ENCODE measurements around the gene ZNF821.
"Not testable (repeated sequence)": the region's sequence is repeated elsewhere in the genome, so short reads cannot be mapped to it uniquely, and the experiment has no call there.

Gene ZNF821

DNA sequence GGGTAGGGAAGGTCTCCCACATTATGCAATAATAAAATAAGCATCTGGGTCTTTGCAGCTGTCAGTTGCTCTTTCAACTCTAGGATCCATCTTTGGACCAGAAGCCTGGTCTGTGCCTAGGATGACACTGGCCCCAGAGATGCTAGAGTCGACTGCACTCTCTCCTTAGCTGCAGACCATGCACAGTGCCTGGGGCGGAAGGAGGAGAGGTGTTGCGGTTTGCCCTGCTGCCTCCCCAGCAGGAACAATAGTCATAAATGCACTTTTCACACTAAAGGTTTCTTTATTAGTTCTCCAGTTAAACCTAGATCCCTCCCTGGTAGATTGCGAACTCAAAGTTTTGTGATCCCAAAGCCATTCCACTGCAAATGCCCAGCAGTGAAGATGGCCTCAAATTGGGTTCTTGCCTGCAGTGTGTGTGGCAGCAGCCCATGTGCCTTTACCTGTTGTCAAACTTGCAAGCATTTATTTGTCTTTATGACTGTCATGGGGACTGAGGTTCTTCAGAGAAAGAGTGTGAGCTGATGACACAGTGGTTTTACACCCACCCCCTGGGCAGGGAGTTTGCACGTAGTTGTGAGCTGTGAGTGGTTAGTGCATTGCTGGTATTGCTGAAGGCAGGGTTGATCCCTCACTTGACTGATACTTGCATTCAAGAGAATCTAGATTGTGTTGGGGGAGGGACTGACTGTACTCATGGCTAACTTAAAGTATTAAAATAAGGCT lies 27.9 kb downstream of the ZNF821 start:
- no peak for DNase-seq

DNA sequence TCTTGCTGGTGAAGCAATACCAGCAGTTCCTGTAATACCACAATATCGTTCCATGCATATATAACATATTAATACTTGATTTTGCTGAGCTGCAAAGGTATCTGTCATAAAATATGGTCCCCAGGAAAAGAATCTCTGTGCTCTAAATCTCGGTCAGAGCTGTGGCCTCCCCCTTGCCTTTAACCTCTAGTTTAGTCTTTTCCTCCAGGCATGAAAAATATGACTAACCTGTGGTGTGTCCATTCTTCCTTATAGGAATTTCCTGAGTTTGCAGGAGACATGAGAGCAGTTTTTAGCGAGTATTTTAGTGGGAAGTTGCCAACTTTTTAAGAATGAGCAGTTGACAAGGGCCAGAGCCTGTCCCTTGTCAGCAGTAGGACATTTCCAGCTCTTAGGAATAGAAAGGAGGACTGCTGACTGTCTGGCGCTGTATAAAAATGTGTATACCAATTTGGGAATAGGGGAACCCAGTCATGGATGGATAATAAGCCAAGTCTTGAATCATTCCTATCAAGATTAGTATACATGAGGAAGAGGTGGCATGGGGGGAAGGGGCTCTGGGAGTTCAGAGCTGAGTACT lies 29.5 kb downstream of the ZNF821 start:
- no peak for DNase-seq

DNA sequence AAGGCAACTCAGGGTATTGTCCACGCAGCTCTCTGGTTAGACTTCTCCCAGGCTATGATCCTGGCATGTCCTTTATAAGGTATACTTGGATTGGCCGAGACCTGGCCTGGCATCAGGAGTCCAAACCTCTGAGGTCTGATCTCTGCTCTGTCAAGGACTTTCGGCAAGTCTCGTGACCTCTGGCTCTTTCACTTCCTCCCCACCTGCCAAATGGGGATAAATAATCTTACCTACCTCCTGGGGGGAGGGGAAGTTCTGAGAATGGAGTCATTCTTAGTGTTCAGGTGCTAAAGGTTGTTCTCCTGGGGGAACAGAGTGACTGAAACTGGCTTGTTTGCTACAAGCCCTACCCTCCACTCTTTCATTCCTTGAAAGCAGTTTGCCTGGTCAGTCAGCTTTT lies 30.6 kb downstream of the ZNF821 start:
- DNase-seq: no peak

DNA sequence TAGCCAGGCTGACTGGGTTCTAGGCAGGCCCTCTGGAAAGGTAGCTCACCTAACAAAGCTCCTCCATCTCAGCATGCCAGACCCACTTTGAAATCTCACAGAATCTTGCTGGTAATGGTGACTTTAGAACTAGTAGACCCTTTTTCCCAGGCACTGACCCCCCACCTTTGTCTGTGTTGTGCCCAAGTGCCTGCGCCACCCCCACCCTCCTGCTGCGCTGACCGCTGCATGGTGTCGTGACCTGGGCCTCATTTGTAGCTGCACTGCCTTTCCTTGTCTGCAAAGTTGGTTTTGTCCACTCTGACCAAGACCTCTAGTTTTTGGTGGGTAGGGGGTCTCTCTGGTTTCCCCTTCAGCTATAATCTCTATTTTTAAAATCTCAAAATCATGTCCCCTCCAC lies 31.4 kb downstream of the ZNF821 start:
- no peak for DNase-seq

DNA sequence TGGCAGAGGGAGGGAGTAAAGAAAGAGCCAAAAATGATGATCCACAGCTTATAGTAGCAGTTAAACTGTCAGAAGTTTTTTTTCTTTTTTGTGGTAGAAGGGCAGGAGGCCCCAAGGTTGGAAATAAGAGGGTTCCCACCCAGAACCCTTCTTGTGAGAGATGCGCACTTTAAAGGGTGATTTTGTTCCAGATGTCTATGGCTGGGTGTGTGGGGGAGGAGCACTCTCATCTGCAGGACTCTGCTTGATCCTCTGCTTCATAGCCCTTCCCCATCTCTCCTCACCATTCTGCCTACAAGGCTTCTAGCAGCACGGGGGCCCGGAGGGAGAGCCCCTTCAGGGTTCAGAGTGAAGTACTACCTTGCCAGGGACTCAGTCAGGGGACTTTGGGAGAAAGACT lies 31.8 kb downstream of the ZNF821 start:
- DNase-seq: no peak

DNA sequence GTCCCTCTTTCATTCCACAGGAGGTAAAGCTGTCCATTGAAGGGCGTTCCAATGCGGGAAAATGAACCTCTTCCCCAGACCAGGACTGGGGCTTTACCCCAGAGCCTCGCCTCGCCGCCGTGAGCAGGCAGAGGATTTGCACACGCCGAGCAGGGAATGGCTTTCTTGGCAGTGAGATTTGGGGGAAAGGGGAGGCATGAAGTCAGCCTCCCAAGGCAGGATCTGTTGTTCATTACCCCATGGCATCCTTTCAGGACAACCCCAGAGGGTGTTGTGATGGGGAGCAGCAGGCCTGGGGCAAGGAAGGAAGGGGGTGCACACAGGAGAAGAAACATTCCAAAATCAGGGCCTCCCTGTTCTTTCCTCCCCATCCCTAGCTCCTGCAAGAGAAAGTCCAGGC lies 32.2 kb downstream of the ZNF821 start:
- no peak for DNase-seq

DNA sequence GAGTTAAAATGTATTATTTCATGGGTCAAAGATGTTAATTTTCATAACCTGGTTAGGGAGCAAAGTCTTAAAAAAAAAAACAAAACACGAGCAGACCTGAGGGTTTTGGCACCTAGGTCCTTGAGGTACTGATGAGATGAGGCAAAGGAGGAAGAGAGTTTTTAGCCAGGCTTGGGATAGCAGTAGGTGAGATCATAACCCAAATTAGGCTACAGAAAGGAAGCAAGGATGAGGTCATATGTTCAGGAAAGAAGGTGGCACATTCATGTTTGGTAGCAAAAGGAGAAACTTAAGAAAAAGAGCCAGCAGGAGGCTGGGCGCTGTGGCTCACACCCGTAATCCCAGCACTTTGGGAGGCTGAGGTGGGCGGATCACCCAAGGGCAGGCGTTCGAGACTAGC lies 35.4 kb downstream of the ZNF821 start:
- DNase-seq: no peak

DNA sequence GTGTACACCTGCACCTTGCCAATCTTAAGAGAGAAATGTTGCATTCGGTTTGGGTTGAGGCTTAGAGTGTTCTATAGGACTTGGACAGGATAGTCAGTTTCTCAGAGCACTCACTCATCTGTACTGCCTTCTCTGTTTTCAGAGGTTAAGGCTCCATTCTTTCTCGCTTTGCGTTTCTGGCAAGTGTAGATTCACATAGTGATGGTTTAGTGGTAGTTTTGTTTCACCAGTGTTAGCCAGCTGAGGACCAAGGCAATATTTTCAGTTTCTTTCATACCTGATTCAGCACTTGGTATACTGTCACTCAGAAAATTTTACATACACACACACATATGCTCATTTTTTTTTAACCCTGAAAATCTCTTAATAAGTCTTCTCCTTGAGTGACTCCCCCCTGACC lies 36.9 kb downstream of the ZNF821 start:
- no peak for DNase-seq

DNA sequence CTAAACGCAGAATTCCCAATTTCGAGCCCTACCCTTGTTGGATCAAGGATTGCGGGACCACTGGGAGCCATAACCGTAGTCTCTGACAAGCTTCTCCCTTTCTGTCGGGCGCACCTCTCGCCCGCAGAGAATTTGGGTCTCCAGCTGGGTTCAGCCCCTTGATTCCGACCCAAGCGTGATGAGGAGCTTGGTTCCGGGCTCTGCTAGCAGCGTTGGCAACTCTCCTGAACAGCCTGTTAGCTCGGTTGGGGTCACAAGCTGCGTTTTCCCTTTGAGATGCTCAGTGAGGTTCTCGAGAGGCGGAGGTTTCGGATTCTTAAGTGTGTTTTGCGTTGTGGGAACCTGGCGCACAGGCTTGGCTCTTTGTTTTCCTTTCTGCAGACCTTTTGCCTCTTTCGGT lies 37.6 kb downstream of the ZNF821 start:
- no peak for DNase-seq

DNA sequence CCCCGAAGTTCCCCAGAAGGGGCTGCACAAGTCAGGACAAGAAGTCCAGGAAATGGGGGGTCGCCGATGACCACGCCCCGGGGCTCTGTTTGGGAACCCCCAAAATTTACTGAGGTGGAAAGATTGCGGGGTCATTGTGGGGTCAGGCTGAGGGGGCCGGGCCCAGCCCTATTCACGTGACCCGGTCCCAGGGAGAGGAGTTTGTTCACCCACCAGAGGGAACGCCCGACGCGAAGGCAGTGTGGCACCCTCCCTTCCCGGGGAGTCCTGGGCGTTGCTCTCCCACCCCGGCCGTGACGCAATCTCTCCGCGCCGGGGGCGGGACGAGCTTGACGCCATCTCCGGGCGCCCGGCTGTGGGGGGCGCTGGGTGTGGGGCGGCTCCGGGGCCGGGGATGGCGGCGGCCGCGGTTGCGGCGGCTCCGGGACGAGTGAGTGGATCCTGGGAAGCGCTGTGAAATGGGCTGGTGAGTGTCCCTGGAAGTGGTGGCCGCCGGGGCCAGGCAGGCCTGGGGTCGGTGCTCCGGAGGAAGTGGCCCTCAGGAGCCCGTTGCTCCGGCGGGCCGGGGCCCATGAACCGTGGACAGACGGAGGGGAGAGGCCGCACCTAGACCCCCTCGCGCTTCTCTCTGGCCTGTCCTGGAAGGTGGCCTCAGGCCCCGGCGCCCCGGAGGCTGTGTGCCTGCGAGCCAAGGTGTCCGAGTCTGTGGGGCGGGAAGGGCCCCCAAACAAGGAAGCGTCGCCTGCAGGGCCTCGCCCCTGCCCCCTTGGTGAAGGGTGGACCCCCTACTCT lies 38.1 kb downstream of the ZNF821 start, which contains the start of gene ATXN1L:
TSS of gene ATXN1L (plus strand) at position 338 of the 792 bp plus-strand sequence. CDS start 3,765 bp downstream, outside the sequence.
- DNase-seq: peak; percentile 91

DNA sequence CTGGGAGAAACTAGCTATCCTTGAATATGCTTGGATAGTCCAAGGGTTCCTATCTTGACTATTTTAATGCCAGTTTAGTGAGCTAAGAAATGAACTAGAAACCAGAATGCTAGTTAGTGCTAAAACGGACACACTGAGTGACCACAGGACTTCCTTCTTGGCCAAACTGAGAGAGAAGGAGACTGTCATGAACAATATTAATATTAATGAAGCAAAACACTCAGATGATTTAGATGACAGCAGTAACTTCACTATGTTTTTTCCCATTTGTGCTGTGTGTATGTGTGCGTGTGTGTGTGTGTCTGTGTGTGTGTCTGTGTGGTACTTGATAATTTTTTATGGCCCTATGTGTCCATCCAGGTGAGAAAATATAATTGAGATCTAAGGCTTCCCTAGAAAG lies 40.4 kb downstream of the ZNF821 start:
- DNase-seq: no peak

DNA sequence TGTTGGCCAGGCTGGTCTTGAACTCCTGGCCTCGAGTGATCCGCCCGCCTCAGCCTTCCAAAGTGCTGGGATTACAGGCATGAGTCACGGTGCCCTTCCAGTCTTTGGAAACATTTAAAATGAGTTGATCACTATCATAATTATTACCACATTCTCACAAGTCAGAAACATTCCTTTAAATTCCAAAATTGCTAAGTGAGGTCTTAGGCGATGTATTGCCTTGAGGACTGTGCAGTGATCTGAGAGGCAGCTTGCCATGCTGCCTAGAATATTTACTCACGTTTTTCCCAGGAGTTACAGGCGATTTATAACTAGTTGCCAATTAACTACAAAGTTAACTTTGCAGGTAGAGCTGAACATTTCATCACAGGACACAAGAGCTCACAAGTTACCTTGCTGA lies 43.9 kb downstream of the ZNF821 start:
- no peak for DNase-seq

DNA sequence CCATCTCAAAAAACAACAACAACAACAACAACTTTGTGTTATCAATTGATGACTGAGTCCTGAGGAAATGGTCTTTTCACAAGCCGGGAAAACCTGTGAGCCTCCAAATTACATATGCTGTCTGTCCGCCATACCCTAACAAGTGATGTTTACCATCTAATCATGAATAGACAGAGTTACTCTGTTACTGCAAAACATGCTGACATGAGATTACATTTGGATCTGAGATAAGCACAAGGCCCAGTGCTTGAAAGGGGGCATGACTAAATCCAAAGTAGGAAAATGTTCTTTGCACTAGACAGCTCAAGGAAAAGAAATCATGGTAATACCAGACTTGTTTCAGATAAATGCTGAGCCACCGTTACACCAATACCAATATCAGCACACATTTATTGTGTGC lies 46.8 kb downstream of the ZNF821 start:
- DNase-seq: no peak

DNA sequence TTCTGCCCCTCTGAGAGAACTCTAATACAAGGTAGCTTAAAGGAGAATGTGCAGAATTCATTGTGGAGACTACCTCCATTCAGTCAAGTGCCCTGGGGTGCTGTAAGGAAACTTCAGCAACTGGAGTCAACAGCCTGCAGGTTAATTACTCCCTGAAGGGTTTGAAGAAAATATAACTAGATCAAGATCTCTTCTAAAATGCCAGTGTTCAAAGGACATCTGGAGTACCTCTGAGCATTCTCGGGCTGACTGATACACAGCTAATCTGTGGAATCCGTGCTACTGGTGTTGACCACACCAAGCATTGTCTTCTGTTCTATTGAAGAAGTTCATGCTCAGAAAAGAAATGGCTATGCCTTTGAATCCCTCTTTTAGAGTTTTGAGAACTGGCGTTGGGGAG lies 49.7 kb downstream of the ZNF821 start:
- DNase-seq: no peak

DNA sequence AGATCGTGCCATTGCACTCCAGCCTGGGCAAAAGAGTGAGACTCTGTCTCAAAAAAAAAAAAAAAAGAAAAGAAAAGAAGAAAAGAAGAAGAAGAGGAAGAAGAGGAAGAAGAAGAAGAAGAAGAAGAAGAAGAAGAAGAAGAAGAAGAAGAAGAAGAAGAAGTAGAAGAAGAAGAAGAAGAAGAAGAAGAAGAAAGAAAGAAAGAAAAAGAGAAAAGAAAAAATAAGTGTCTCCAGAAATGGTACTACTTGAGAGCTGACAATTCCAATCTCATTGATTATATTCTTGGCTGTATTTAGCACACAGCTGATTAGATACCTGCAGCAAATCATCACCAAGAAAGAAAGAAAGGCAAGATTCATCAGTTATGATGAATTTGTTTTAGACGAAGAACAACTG lies 51.9 kb downstream of the ZNF821 start:
- DNase-seq: not testable (repeated sequence)

DNA sequence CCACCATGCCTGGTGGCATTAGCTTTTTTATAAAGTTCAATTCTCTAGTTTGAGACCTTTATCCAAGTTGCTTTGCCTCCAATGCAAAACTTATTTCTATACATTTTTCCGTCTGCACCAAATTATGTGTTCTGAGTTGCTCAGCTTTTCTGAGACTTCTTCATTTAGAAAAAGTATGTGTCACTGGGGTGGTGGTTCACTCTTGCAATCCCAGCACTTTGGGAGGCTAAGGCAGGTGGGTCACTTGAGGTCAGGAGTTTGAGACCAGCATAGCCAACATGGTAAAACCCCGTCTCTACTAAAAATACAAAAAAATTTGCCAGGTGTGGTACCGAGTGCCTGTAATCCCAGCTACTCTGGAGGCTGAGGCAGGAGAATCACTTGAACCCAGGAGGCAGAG lies 52.3 kb downstream of the ZNF821 start:
- not testable (repeated sequence) for DNase-seq

DNA sequence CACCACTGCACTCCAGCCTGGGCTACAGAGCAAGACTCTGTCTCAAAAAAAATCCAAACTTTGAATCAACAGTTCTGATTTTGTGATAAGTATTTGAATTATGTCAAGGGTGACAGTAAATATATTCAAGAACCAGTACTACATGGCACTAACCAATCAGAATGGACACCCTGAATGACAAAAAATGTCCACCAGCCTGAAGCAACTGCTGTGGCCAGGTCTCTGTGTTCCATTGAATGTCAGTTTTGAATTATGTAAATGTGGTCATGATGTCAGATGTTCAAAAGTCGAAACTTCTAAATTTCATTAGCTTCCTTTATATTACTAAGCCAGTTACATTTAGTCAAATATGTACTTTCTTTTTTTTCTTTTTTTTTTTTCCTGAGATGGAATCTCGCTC lies 53.6 kb downstream of the ZNF821 start:
- DNase-seq: no peak

DNA sequence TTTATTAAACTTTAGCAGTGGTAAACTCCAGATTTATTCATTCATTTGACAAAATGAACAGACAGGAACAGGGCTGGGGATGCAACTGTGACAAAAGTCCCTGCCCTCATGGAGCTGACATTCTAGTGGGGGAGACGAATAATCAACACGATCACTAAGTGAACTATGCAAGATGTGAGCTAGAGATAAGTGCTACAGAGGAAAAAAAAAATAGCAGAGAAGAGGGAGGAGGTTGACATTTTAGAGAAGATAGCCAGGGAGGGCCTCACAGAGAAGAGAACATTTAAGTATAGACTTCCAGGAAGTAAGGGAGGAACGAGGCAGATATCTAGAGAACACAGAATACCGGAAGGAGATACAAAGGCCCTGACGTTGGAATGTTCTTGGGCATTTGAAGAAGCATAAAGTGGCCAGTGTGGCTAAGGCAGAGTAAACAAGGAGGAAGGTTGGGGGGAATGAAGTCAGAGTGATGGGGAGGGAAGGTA lies 57.4 kb downstream of the ZNF821 start:
- no peak for DNase-seq

DNA sequence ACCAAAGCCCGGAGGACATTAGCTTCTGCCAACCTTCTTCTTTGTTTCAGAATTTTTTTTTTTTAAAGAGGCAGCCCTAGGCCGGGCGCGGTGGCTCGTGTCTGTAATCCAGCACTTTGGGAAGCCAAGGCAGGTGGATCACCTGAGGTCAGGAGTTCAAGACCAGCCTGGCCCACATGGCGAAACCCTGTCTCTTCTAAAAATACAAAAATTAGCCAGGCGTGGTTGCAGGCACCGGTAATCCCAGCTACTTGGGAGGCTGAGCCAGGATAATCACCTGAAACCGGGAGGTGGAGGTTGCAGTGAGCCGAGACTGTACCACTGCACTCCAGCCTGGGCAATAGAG lies 66.9 kb downstream of the ZNF821 start:
- DNase-seq: not testable (repeated sequence)

DNA sequence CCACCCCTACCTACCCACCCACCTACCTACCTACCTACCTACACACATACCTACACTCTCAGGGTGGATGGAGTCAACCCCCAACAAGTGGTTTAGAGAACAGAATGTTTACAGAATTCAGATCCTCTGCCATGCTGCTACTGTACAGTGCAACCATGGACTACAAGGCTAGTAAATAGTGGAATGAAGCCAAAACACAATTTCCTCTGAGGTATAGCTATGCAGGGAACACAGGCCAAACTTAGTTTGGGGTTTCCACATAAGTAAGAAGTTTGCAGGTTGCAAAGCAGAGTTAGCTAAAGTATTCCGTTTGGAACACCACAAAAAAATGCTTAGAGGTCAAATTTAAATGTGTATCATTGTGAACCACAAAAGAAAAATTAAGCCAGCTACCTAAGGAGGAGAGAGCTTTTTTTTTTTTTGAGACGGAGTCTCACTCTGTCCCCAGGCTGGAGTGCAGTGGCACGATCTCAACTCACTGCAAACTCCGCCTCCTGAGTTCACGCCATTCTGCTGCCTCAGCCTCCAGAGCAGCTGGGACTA lies 72.7 kb downstream of the ZNF821 start:
- no peak for DNase-seq

DNA sequence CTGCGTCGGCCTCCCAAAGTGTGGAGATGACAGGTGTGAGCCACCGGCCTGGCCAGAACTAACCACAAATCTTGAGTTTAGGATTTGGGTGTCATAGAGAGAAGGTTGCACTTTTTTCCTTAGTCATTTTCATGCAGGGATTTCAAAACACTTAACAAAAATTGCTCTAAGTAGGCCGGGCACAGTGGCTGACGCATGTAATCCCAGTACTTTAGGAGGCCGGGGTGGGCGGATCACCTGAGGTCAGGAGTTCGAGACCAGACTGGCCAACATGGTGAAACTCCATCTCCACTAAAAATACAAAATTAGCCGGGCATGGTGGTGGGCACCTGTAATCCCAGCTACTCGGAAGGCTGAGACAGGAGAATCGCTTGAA lies 73.8 kb downstream of the ZNF821 start:
- not testable (repeated sequence) for DNase-seq
